Measurements from ENCODE around the gene DNAJC25. TPM values are rescaled to one million over a fixed set of nuclear protein-coding genes. Genes with fewer than 3 reads are reported as not detected.

The DNAJC25 gene
- total and polyA plus RNA-seq, 4 donors = 5.0 to 6.5 (median 6.0) TPM

DNA sequence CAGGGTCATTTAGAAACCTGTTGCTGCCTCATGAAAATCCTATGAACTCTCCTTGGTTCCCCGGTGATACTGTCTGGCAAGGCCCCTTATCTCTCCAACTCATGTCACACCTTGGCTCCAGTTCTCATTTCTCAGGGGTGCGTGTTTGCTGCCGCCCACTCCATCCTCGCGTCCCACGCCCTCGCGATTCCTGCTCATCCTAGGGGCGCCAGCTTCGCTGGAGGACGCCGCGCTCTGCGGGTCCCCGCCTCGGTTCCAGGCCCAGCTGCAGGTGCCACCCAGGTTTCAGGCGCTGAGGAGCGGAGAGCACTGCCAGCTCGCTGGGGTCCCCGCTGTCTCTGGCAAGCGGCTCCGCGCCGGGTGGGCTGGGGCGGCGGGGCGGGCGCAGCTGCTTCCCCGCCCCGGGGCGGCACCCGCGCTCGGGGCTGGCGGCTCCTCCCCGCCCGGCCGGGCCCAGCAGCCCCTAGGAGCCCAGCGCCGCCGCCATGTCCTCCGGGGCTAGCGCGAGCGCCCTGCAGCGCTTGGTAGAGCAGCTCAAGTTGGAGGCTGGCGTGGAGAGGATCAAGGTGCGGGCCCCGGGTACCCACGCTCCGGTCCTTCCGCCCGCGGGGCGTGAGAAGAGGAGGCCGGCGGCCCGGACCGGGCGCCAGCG is 30.1 kb downstream of the DNAJC25 start, which contains the start of gene GNG10:
TSS of gene GNG10 (plus strand) at position 456 of the 652 bp plus-strand sequence. CDS start at position 486, 30 bp downstream.
- H3K36me3 ChIP-seq (ENCODE audit: control insufficient read depth in 4 of 4, insufficient read depth in 4 of 4, low read length in 4 of 4) = peaks cover 0 to 9% (median under 1%) of the 10 kb centered on the region in 4 donors
- DNase-seq = peak; percentile 62 to 74 (median 69)
- no peaks in the 10 kb centered on the region for H3K27me3 ChIP-seq (ENCODE audit: control insufficient read depth in 3 of 3, insufficient read depth in 3 of 3, low read length in 2 of 3)
- TF ChIP-seq, protein P1, sequence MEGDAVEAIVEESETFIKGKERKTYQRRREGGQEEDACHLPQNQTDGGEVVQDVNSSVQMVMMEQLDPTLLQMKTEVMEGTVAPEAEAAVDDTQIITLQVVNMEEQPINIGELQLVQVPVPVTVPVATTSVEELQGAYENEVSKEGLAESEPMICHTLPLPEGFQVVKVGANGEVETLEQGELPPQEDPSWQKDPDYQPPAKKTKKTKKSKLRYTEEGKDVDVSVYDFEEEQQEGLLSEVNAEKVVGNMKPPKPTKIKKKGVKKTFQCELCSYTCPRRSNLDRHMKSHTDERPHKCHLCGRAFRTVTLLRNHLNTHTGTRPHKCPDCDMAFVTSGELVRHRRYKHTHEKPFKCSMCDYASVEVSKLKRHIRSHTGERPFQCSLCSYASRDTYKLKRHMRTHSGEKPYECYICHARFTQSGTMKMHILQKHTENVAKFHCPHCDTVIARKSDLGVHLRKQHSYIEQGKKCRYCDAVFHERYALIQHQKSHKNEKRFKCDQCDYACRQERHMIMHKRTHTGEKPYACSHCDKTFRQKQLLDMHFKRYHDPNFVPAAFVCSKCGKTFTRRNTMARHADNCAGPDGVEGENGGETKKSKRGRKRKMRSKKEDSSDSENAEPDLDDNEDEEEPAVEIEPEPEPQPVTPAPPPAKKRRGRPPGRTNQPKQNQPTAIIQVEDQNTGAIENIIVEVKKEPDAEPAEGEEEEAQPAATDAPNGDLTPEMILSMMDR (IDR thresholded peaks at IDR 0.05; ENCODE audit: control extremely low read depth, extremely low read depth) = no peak
- H3K4me1 ChIP-seq (ENCODE audit: control insufficient read depth in 5 of 5, insufficient read depth in 5 of 5, low read length in 5 of 5) = peaks cover 0 to 19% (median 6%) of the 10 kb centered on the region in 5 donors
- H3K4me3 ChIP-seq = peak within 1 kb of the TSS; percentile 63
- peak within 1 kb of the TSS; percentile 79 to 91 for H3K27ac ChIP-seq (ENCODE audit: low read depth in 1 of 2, low read length in 1 of 2)
- ATAC-seq (ENCODE audit: insufficient read depth, low FRiP score) = peak; percentile 91
- WGBS, 2 donors = 0 to 1% methylated on average over 50 to 61 of the region's 61 CpGs
- H3K9ac ChIP-seq (ENCODE audit: insufficient read depth in 1 of 2, low read length in 2 of 2) = peak within 1 kb of the TSS; percentile 30 to 64
- H3K9me3 ChIP-seq (ENCODE audit: control insufficient read depth in 4 of 4, insufficient read depth in 3 of 4, low read length in 3 of 4) = no peaks in the 10 kb centered on the region

DNA sequence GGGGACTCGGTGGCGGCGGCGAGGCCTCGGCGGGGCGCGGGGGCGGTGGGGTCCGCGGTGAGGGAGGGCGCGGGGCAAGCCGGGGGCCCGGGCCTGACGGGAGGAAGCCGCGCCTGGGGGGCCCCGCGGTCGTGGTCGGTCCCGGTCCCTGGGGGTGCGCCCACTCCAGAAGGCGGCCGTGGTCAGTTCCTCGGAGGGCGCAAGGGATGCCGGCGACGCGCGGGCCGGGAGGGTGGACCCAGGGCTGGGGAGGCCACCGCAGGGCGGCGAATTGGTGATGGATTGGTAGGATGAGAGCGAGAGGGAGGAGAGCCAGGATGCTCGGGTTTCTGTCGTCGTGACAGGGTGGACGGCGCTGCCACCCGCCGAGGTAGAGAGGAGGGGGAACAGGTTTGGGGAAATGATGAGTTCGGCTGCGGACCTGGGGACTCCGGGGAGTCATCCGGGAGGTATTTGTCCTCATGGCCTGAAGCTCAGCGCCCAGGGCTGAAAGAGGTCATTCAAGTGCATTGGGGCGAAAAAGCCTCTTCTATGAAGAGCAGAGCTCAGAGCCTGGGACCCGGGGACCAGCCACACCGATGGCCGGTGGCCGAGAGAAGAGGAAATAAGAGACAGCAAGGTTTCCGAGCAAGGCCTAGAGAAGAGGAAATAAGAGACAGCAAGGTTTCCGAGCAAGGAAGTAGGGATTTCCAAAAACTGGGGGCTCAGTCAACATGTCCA is 30.8 kb downstream of the DNAJC25 start:
- Histone ChIP-seq H3K4me3 (peak overlapping the region; percentile 63), H3K27ac (ENCODE audit: low read depth in 1 of 2, low read length in 1 of 2) (peak overlapping the region; percentile 79 to 91), H3K4me1 (ENCODE audit: control insufficient read depth in 5 of 5, insufficient read depth in 5 of 5, low read length in 5 of 5) (peaks cover 0 to 19% (median 6%) of the 10 kb centered on the region in 5 donors), H3K27me3 (ENCODE audit: control insufficient read depth in 3 of 3, insufficient read depth in 3 of 3, low read length in 2 of 3) (no peaks in the 10 kb centered on the region), H3K9me3 (ENCODE audit: control insufficient read depth in 4 of 4, insufficient read depth in 3 of 4, low read length in 3 of 4) (no peaks in the 10 kb centered on the region), H3K9ac (ENCODE audit: insufficient read depth in 1 of 2, low read length in 2 of 2) (peak overlapping the region; percentile 17 to 64), H3K36me3 (ENCODE audit: control insufficient read depth in 4 of 4, insufficient read depth in 4 of 4, low read length in 4 of 4) (peaks cover 0 to 12% (median 3%) of the 10 kb centered on the region in 4 donors)
- 0 to 1% methylated on average over 44 to 57 of the region's 57 CpGs for WGBS, 2 donors
- TF ChIP-seq, protein P1 (IDR thresholded peaks at IDR 0.05; ENCODE audit: control extremely low read depth, extremely low read depth) = no peak
- DNase-seq = peak; percentile 29 to 34 (median 29)
- ATAC-seq (ENCODE audit: insufficient read depth, low FRiP score) = peak; percentile 35

DNA sequence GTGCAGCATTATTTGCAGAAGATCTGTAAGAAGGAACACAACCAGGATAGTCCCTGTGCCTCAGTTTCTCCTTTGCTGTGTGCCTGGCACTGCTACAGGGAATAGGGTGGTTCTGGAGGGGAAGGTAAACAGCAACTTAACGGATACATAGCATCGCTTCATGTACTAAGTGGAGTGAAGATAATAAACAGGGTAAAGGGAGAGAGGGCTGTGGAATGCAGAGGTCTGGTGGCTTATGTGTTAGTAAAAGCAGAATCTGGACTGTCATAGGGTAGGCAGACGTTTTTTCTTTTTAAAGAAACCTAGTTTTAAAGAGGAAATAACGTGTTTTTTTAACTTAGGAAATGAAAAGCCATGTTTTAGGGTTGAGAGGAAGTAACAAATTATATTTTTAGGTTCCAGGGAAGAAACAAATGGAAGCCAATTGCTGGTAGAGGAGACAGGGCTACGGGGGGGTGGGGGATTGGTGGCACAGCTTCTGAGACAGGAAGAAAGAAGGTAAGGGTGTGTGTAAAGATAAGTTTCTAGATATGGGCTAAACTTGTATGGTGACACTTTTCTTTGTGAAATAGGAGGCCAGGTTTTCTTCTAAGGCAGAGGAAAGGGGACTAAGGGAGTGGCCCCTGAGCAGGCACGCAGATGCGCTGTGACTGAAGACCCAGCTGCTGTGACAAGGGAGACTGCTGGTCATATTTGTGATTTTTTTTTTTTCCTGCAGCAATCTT is 31.6 kb downstream of the DNAJC25 start:
- ATAC-seq (ENCODE audit: insufficient read depth, low FRiP score) = no peak
- peak in 1 of 3 donors; percentile 20 for DNase-seq
- H3K27me3 ChIP-seq (ENCODE audit: control insufficient read depth in 3 of 3, insufficient read depth in 3 of 3, low read length in 2 of 3) = no peaks in the 10 kb centered on the region
- 11 to 25% methylated on average over 7 of the region's 7 CpGs for WGBS, 2 donors
- peak overlapping the region; percentile 17 to 64 for H3K9ac ChIP-seq (ENCODE audit: insufficient read depth in 1 of 2, low read length in 2 of 2)
- peaks cover under 1 to 13% (median 4%) of the 10 kb centered on the region in 4 donors for H3K36me3 ChIP-seq (ENCODE audit: control insufficient read depth in 4 of 4, insufficient read depth in 4 of 4, low read length in 4 of 4)
- peaks cover 0 to 19% (median 6%) of the 10 kb centered on the region in 5 donors for H3K4me1 ChIP-seq (ENCODE audit: control insufficient read depth in 5 of 5, insufficient read depth in 5 of 5, low read length in 5 of 5)
- no peaks in the 10 kb centered on the region for H3K9me3 ChIP-seq (ENCODE audit: control insufficient read depth in 4 of 4, insufficient read depth in 3 of 4, low read length in 3 of 4)
- TF ChIP-seq, protein P1 (IDR thresholded peaks at IDR 0.05; ENCODE audit: control extremely low read depth, extremely low read depth) = no peak
- peak overlapping the region; percentile 63 for H3K4me3 ChIP-seq
- H3K27ac ChIP-seq (ENCODE audit: low read depth in 1 of 2, low read length in 1 of 2) = peak overlapping the region; percentile 79 to 91
